GM12874 (cell line): Measurements from ENCODE around the gene ELN.

Experiments used
- TF ChIP-seq, protein P1 (sequence below): IDR thresholded peaks from 2 replicates; pipeline ENCODE4 v1.5.1; 2011; ENCODE audit warnings: low read depth, mild to moderate bottlenecking, control low read depth, low read length, moderate library complexity; ENCODE audit not compliant: insufficient read depth

Gene ELN

GRCh38 chr7:74040101-74040790 is 12.3 kb downstream of the ELN start:
- TF ChIP-seq, protein P1, sequence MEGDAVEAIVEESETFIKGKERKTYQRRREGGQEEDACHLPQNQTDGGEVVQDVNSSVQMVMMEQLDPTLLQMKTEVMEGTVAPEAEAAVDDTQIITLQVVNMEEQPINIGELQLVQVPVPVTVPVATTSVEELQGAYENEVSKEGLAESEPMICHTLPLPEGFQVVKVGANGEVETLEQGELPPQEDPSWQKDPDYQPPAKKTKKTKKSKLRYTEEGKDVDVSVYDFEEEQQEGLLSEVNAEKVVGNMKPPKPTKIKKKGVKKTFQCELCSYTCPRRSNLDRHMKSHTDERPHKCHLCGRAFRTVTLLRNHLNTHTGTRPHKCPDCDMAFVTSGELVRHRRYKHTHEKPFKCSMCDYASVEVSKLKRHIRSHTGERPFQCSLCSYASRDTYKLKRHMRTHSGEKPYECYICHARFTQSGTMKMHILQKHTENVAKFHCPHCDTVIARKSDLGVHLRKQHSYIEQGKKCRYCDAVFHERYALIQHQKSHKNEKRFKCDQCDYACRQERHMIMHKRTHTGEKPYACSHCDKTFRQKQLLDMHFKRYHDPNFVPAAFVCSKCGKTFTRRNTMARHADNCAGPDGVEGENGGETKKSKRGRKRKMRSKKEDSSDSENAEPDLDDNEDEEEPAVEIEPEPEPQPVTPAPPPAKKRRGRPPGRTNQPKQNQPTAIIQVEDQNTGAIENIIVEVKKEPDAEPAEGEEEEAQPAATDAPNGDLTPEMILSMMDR: no peak

DNA sequence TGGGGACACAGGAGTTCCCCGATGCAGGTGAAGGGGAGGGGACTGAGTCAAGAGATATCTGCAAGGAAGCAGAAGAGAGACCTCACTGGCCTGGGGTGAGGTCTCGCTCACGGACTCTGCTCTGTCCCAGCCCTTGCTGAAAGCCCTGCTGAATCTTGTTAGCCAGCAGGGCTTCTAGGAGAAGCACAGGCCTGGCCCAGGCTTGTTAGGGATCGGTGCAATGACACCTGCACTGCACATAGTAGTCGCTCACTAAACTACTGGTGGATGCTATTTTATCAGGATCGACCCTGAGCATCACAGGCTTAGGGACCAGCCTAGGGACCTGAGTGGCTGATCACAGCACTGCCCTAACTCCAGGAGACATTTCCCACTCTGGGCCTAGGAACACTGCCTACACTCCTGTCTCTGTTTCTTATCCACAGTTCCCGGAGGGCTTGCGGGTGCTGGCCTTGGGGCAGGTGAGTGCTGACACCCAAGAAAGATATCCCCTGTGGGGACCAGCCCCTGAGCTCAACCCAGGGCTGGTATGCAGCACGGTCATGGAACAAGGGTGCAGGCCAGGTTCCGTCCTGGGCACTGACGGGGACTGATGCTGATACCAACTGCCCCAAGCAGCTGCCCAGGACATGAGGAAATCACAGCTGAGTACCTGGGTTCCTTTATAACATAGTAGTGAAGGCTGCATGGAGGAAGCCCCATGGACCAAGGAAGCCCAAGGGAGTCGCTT is 13.0 kb downstream of the ELN start:
- TF ChIP-seq, protein P1: no peak

DNA sequence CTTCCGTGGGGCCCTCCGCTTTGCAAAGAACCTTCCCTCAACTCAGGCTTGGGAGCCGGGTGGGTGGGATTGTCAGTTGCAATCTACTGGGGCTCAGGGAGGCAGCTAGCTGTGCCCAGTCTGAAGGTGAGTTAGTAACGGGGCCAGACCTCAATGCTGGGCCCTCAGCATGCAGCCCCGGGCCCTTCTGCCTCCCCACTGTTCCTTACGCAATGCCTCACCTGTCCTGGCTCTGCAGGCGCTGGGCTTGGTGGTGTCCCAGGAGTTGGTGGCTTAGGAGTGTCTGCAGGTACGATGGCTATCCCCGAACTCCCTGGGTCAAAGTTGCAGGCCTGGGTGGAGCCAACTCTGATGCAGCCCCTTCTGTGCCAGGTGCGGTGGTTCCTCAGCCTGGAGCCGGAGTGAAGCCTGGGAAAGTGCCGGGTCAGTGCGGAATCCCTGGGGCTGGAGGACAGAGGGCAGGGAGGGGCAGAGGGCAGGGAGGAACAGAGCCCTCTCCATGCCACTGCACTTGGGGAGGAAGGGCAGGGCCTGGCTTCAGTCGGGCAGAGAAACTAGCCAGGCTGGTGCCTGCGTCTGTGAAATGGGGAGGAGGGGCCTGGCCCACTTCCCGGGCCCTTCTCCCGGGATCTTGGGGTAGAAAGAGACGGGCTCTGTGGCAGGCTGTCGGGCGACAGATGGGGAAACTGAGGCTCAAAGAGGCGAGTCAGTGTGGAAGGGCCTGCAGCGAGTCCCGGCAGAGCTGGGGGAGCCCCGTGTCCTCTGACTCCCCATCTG is 15.0 kb downstream of the ELN start:
- TF ChIP-seq, protein P1: no peak

DNA sequence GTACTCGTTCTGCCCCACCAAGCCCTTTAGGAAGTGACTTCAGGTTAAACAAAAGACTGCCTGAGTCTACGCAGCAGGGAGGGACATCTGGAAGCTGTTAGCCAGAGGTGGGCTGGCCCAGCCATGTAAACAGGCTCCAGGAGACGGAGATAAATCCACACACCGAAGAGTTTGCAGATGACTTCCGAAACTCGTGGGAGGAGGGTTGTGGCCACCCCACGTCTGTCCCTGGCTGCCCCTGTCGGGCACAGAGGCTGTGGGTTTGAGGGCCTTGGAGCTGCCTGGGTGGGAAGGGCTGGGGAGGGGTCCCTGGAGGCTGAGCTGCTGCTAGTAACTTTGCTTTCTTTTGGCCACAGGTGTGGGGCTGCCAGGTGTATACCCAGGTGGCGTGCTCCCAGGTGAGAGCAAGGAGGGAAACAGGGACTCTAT is 15.6 kb downstream of the ELN start:
- TF ChIP-seq, protein P1: no peak

DNA sequence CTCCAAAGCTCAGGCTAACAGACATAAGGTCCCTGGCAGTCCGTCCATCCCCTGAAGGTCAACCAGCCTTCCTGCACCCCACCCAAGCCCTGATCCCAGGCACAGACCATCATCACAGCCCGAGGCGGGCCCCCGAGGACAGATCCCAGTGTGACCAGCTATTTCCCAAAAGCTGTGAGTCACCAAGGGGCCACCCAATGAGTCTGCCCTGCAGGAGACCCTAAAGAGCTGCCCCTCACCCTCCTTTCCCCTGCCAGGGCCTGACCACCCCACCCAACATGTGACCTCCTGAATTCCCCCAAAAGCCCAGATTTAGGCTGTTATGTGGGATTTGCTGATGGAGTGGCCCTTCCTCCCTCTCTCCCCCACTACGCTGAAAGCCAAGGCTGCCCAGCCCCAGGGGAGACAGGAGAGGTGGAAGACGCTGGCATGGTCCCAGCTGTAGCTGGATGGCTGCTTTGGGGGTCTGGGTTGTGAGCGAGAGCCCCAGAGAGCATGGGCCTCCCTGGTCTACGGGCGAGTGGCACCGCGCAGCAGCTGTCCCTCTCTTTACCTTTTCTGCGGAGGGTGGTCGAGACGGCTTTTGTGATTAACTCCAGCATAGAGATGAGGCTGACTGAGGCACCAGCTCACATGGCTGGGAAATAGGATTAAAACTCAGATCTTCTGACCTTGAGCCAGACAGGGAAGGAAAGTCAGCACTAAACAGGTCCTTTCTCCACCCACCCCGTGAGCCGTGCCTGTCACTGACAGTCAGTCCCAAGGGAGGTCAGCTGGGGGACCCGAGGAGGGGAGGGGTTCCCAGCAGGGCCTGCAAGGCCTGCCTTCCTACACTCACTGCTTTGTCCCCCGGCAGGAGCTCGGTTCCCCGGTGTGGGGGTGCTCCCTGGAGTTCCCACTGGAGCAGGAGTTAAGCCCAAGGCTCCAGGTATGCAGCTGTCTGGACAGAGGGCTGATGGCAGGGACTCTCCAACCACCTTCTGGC is 16.7 kb downstream of the ELN start:
- TF ChIP-seq, protein P1: no peak

GRCh38 chr7:74047804-74048380 is 19.9 kb downstream of the ELN start:
- TF ChIP-seq, protein P1: no peak
